ENCODE results near the gene NAV2.

Gene NAV2

GRCh38 chr11:19719960-19720359 lies 7.3 kb downstream of the NAV2 start:
- Histone ChIP-seq H3K27me3 (ENCODE audit: control insufficient read depth, insufficient read depth, low read length) (peaks cover 19% of the 10 kb centered on the region), H3K36me3 (ENCODE audit: control insufficient read depth, insufficient read depth, low read length) (no peaks in the 10 kb centered on the region), H3K4me3 (ENCODE audit: low read depth, low read length) (no peak overlapping the region), H3K9ac (ENCODE audit: low read depth, low read length) (no peak overlapping the region), H3K27ac (ENCODE audit: low read depth, low read length) (no peak overlapping the region), H3K9me3 (ENCODE audit: control insufficient read depth, insufficient read depth, low read length) (no peaks in the 10 kb centered on the region), H3K4me1 (ENCODE audit: control insufficient read depth, insufficient read depth, low read length) (no peaks in the 10 kb centered on the region)

- Histone ChIP-seq H3K4me3 (ENCODE audit: low read depth, low read length) (no peak overlapping the region), H3K27ac (ENCODE audit: low read depth, low read length) (no peak overlapping the region), H3K9ac (ENCODE audit: low read depth, low read length) (no peak overlapping the region), H3K9me3 (ENCODE audit: control insufficient read depth, insufficient read depth, low read length) (no peaks in the 10 kb centered on the region), H3K27me3 (ENCODE audit: control insufficient read depth, insufficient read depth, low read length) (peaks cover 7% of the 10 kb centered on the region), H3K4me1 (ENCODE audit: control insufficient read depth, insufficient read depth, low read length) (no peaks in the 10 kb centered on the region), H3K36me3 (ENCODE audit: control insufficient read depth, insufficient read depth, low read length) (no peaks in the 10 kb centered on the region)
Measured at GRCh38 chr11:19721176-19721575, 8.5 kb downstream of the NAV2 start.

- Histone ChIP-seq H3K9ac (ENCODE audit: low read depth, low read length) (no peak overlapping the region), H3K27ac (ENCODE audit: low read depth, low read length) (no peak overlapping the region), H3K36me3 (ENCODE audit: control insufficient read depth, insufficient read depth, low read length) (no peaks in the 10 kb centered on the region)
Measured at GRCh38 chr11:19722702-19723101, 10.1 kb downstream of the NAV2 start.

GRCh38 chr11:19723572-19724342 lies 11.1 kb downstream of the NAV2 start:
- Histone ChIP-seq H3K27ac (ENCODE audit: low read depth, low read length) (no peak overlapping the region), H3K9me3 (ENCODE audit: control insufficient read depth, insufficient read depth, low read length) (no peaks in the 10 kb centered on the region)

More at GRCh38 chr11:19722702-19723101, 10.1 kb downstream of the NAV2 start:
- H3K27me3 ChIP-seq (ENCODE audit: control insufficient read depth, insufficient read depth, low read length): no peaks in the 10 kb centered on the region
- no peak overlapping the region for H3K4me3 ChIP-seq (ENCODE audit: low read depth, low read length)
- H3K4me1 ChIP-seq (ENCODE audit: control insufficient read depth, insufficient read depth, low read length): no peaks in the 10 kb centered on the region
- H3K9me3 ChIP-seq (ENCODE audit: control insufficient read depth, insufficient read depth, low read length): no peaks in the 10 kb centered on the region

DNA sequence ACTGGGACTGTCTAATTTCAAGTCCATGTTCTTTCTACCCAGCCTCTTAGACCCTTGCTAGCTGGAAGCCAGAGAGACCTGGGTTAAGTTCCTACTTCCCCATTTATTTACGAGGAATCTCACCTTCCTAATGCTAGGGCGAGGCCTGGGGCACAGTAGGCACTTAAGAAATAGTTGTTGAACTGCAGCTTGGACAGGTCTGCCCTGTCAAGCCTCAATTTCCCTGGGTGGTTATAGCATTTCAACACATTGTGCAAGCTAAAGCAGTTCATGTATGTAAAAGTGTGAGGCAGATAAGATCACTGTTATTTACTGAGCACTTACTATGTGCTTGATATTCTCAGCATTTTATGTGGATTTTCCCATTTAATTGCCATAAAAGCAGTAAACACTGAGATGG lies 12.1 kb downstream of the NAV2 start:
- H3K36me3 ChIP-seq (ENCODE audit: control insufficient read depth, insufficient read depth, low read length): no peaks in the 10 kb centered on the region
- no peaks in the 10 kb centered on the region for H3K4me1 ChIP-seq (ENCODE audit: control insufficient read depth, insufficient read depth, low read length)
- H3K27ac ChIP-seq (ENCODE audit: low read depth, low read length): no peak overlapping the region
- no peak overlapping the region for H3K4me3 ChIP-seq (ENCODE audit: low read depth, low read length)
- no peak overlapping the region for H3K9ac ChIP-seq (ENCODE audit: low read depth, low read length)
- no peaks in the 10 kb centered on the region; the same call in 1 of the 2 replicates for H3K27me3 ChIP-seq (ENCODE audit: control insufficient read depth, insufficient read depth, low read length)
- no peaks in the 10 kb centered on the region for H3K9me3 ChIP-seq (ENCODE audit: control insufficient read depth, insufficient read depth, low read length)

More at GRCh38 chr11:19723572-19724342, 11.1 kb downstream of the NAV2 start:
- no peaks in the 10 kb centered on the region for H3K4me1 ChIP-seq (ENCODE audit: control insufficient read depth, insufficient read depth, low read length)
- no peaks in the 10 kb centered on the region for H3K36me3 ChIP-seq (ENCODE audit: control insufficient read depth, insufficient read depth, low read length)
- no peak overlapping the region for H3K9ac ChIP-seq (ENCODE audit: low read depth, low read length)
- H3K4me3 ChIP-seq (ENCODE audit: low read depth, low read length): no peak overlapping the region
- no peaks in the 10 kb centered on the region; the same call in 1 of the 2 replicates for H3K27me3 ChIP-seq (ENCODE audit: control insufficient read depth, insufficient read depth, low read length)

GRCh38 chr11:19725379-19726079 lies 12.9 kb downstream of the NAV2 start:
- no peaks in the 10 kb centered on the region for H3K9me3 ChIP-seq (ENCODE audit: control insufficient read depth, insufficient read depth, low read length)
- no peaks in the 10 kb centered on the region for H3K36me3 ChIP-seq (ENCODE audit: control insufficient read depth, insufficient read depth, low read length)

DNA sequence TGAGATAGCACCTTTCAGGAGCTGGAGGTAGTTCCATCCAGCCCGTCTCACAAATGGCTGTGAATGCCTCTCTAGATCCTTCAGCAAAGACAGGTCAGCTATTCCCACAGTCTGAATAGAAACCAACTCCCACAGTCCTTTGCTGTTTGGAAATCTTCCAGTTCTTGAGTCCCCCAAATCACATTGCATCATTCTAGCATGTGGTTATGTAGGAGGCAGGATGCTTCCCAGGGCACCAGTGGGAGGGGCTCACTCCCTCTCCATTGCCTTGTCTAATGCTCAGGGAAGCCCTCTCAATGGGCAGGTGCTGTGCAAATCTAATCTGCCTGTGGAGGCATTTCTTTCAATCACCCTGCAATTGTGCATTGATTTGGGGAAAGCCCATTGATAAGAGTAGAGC lies 14.6 kb downstream of the NAV2 start:
- Histone ChIP-seq H3K9ac (ENCODE audit: low read depth, low read length) (no peak overlapping the region), H3K4me3 (ENCODE audit: low read depth, low read length) (no peak overlapping the region), H3K27me3 (ENCODE audit: control insufficient read depth, insufficient read depth, low read length) (no peaks in the 10 kb centered on the region; the same call in 1 of the 2 replicates), H3K4me1 (ENCODE audit: control insufficient read depth, insufficient read depth, low read length) (no peaks in the 10 kb centered on the region), H3K27ac (ENCODE audit: low read depth, low read length) (no peak overlapping the region), H3K9me3 (ENCODE audit: control insufficient read depth, insufficient read depth, low read length) (no peaks in the 10 kb centered on the region), H3K36me3 (ENCODE audit: control insufficient read depth, insufficient read depth, low read length) (no peaks in the 10 kb centered on the region)

More at GRCh38 chr11:19725379-19726079, 12.9 kb downstream of the NAV2 start:
- no peak overlapping the region for H3K27ac ChIP-seq (ENCODE audit: low read depth, low read length)
- H3K4me1 ChIP-seq (ENCODE audit: control insufficient read depth, insufficient read depth, low read length): no peaks in the 10 kb centered on the region
- H3K27me3 ChIP-seq (ENCODE audit: control insufficient read depth, insufficient read depth, low read length): no peaks in the 10 kb centered on the region; the same call in 1 of the 2 replicates
- H3K9ac ChIP-seq (ENCODE audit: low read depth, low read length): no peak overlapping the region
- H3K4me3 ChIP-seq (ENCODE audit: low read depth, low read length): no peak overlapping the region

DNA sequence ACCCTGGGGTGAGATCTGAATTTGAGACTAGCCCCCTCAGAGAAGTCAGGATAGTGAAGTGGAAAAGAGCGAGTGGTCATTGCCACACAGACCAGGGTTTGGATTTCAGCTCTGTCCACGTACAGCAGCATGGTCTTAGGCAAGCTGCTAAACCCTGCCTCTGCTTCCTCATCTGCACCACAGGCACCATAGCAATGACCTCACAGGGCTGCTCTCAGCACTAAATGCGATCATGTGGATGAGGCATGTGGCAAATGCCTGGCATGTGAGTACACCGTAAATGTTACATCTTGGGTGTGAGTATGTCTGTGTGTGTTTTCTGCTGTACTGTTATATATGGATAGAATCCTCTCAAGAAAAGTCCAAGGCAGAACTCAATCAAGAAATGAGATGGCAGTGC lies 15.8 kb downstream of the NAV2 start:
- no peaks in the 10 kb centered on the region; the same call in 1 of the 2 replicates for H3K27me3 ChIP-seq (ENCODE audit: control insufficient read depth, insufficient read depth, low read length)
- no peak overlapping the region for H3K4me3 ChIP-seq (ENCODE audit: low read depth, low read length)
- H3K4me1 ChIP-seq (ENCODE audit: control insufficient read depth, insufficient read depth, low read length): no peaks in the 10 kb centered on the region
- no peaks in the 10 kb centered on the region for H3K9me3 ChIP-seq (ENCODE audit: control insufficient read depth, insufficient read depth, low read length)
- H3K9ac ChIP-seq (ENCODE audit: low read depth, low read length): no peak overlapping the region
- H3K27ac ChIP-seq (ENCODE audit: low read depth, low read length): no peak overlapping the region
- H3K36me3 ChIP-seq (ENCODE audit: control insufficient read depth, insufficient read depth, low read length): no peaks in the 10 kb centered on the region

GRCh38 chr11:19729141-19729540 lies 16.5 kb downstream of the NAV2 start:
- H3K9me3 ChIP-seq (ENCODE audit: control insufficient read depth, insufficient read depth, low read length): no peaks in the 10 kb centered on the region
- H3K27me3 ChIP-seq (ENCODE audit: control insufficient read depth, insufficient read depth, low read length): no peaks in the 10 kb centered on the region; the same call in 1 of the 2 replicates
- no peak overlapping the region for H3K27ac ChIP-seq (ENCODE audit: low read depth, low read length)
- H3K36me3 ChIP-seq (ENCODE audit: control insufficient read depth, insufficient read depth, low read length): no peaks in the 10 kb centered on the region
- no peak overlapping the region for H3K4me3 ChIP-seq (ENCODE audit: low read depth, low read length)
- no peak overlapping the region for H3K9ac ChIP-seq (ENCODE audit: low read depth, low read length)
- no peaks in the 10 kb centered on the region for H3K4me1 ChIP-seq (ENCODE audit: control insufficient read depth, insufficient read depth, low read length)

- Histone ChIP-seq H3K4me3 (ENCODE audit: low read depth, low read length) (no peak overlapping the region), H3K4me1 (ENCODE audit: control insufficient read depth, insufficient read depth, low read length) (no peaks in the 10 kb centered on the region), H3K9ac (ENCODE audit: low read depth, low read length) (no peak overlapping the region), H3K9me3 (ENCODE audit: control insufficient read depth, insufficient read depth, low read length) (no peaks in the 10 kb centered on the region), H3K27me3 (ENCODE audit: control insufficient read depth, insufficient read depth, low read length) (no peaks in the 10 kb centered on the region; the same call in 1 of the 2 replicates), H3K27ac (ENCODE audit: low read depth, low read length) (no peak overlapping the region), H3K36me3 (ENCODE audit: control insufficient read depth, insufficient read depth, low read length) (no peaks in the 10 kb centered on the region)
Measured at GRCh38 chr11:19730373-19730772, 17.7 kb downstream of the NAV2 start.

DNA sequence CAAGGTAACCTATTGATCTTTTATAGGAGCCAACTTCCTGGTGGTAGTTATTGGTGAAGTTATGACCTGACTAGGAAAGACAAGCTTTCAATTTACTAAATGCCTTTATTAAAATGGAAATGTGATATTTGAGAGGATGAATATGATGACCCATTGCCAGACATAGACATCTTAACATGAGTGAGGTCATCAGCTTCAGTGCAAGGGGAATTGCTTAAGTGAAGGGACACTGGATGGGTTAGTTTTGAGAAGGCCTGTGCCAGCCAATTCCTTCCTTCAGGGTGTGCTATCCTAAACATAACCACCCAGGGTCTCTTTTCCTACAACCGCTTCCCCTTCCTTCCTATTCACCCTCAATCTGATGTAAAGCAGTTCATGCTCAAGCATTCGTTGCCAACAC lies 21.5 kb downstream of the NAV2 start:
- H3K27ac ChIP-seq (ENCODE audit: low read depth, low read length): no peak overlapping the region
- H3K9ac ChIP-seq (ENCODE audit: low read depth, low read length): no peak overlapping the region
- H3K36me3 ChIP-seq (ENCODE audit: control insufficient read depth, insufficient read depth, low read length): no peaks in the 10 kb centered on the region
- no peaks in the 10 kb centered on the region for H3K27me3 ChIP-seq (ENCODE audit: control insufficient read depth, insufficient read depth, low read length)
- H3K4me3 ChIP-seq (ENCODE audit: low read depth, low read length): no peak overlapping the region
- H3K9me3 ChIP-seq (ENCODE audit: control insufficient read depth, insufficient read depth, low read length): no peaks in the 10 kb centered on the region
- H3K4me1 ChIP-seq (ENCODE audit: control insufficient read depth, insufficient read depth, low read length): 0 out of 2 replicates have a peak, but pooled peaks cover 1% of the 10 kb centered on the region
